Fibroblast of skin of right quadriceps (primary cell): ENCODE measurements around the gene LRRC53.

ENCODE experiments used
- DNase-seq: peaks from one replicate; pipeline ENCODE4 v3.0.0-alpha.2; 2013

LRRC53 gene, protein sequence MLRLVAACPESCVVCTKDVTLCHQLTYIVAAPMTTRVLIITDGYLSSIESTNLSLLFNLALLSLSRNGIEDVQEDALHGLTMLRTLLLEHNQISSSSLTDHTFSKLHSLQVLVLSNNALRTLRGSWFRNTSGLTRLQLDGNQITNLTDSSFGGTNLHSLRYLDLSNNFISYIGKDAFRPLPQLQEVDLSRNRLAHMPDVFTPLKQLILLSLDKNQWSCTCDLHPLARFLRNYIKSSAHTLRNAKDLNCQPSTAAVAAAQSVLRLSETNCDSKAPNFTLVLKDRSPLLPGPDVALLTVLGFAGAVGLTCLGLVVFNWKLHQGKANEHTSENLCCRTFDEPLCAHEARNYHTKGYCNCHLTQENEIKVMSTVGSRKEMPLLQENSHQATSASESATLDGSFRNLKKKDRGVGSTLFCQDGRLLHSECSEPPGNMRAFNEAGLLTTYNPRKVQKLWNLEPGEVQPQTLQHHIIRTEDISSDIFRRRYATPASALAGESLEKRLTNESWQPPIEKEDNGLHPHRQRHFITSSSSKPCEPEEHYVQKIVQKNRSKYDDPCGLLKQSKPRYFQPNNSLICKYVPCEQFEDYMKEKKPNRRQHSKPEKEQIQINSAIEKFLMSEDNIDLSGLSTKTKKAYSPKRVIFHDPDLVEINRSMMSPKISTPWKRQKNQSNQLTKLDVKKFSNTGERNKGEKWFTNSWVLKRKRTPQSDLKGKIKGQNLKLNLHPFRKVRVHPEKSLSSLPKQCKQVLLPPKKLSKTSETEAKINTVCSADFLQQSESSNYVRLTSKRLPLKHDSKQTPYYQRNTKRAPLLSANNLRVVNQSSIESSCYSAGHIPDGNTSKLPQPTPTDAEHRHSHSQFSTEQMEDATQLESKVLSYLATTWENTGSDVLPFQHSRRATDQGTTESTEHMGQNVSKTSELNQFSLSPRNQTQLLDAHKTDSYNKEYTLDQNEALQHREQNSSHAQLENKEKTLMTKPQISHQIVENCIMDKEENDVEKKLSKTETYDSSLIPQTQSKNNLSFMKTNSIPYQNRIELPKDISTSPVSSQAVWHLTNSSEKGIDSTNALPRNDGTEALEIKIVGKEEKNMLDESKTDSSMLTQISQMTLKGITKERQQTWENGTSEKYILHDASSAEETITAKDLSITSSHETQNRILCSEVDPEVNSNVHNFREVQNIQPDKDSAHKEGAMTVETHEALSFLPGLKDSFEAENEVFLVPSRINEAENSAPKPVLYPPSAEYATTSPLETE

DNA sequence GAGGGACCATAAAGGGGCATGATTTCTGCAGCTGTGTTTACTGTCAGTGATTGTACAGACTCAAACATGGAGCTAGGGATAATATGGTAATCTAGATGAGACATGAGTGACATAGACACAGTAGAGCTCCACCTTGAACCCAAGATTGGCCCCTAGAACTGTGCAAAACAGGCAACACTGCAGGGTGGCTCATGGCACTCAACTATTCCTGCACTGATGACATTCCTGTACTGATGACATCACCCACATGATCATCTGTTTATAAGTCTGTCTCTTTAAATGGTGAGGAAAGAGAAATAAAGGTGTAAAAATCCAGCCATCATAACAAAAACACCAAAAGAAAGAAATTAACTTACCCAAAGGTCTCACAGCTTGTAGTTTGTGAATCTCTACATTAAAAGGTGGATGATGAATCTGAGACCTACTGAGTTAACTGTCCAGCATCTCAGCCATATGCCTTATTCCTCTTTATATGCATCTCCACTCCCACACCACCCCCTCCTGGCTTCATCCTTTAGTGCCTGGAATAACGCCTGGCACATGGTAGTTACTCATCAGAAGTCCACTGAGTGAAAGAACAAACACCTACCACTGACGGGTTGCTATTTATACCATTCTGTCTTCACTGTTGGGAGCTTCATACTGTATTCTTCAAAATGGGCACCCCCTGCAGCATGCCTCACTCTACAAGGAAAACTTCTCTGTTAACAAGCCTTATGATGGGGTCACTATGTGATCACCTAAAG, at the start of gene LRRC53:
TSS of gene LRRC53 (minus strand) at position 442 of the 746 bp plus-strand sequence. CDS start 29,262 bp downstream, outside the sequence.
- no peak for DNase-seq

DNA sequence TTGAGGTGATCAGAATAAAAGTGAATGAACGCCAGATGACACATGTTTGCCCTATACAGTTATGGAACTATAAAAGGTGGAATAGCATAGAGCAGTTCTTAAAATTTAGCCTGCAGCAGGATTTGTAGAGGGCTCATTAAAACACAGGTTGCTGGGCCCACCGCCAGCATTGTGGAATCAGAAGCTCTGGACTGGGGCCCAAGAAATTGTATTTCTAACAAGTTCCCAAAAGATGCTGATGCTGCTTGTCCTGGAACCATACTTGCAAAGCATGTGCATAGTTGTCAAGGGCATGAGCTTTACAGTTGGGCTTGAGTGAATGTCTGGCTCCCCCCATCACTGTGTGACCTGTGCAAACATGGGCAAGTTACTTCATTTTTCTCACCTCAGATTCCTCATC, 37.5 kb upstream of the LRRC53 start:
- no peak for DNase-seq

DNA sequence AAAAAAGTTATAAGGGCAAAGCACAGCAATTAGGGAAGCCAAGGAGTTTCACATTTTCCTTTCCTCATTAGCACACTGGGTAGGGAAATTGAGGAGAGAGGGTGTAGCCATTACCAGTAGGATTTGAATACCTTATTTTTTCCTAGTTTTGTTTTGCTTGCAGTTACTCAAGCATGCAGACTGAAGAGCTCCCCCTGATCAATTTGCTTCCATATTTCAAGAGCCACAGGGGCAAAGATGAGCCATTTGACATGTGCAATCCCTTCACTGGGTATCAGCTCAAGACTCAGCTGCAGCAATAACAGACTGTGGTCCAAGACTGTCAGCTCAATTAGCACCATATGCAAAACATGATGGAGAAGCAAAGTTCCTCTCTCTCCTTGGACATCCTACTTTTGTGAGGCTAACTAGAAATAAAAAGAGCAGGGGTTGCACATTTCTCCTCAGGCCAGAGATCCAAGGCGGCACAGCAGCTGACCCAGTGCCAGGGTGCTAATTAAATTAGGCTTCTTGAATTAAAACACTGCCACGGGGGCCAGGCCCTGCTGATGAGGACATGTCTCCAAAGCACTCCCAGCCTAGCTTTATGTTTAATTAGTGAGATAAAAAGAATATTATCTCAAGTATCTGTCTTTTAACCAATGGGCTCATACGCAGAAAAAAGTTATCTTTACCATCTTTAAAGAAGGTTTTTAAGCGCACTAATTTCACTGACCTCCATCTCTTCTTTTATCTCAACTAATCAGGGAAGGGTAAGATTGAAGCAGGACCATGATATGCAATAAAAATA, 36.7 kb upstream of the LRRC53 start:
- DNase-seq, result no peak

DNA sequence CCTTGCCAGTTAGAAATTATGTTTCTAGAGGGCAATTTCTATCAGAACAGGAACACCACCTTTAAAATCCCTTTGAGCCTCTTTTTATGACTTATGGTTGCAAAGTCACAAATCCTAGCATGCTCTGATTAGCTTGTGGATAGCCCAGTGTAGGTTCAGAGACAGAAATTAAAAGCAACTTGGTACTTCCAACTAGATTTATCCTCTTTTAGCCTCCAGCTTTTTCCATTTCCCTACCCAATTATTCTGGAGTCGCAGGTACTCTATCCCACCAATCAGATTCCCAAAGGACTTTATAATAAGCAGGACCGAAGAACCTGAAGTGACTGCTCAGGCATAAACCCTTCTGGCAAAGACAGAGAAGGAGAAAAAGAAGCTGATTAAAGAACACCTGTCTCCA, 33.4 kb upstream of the LRRC53 start:
- no peak for DNase-seq

DNA sequence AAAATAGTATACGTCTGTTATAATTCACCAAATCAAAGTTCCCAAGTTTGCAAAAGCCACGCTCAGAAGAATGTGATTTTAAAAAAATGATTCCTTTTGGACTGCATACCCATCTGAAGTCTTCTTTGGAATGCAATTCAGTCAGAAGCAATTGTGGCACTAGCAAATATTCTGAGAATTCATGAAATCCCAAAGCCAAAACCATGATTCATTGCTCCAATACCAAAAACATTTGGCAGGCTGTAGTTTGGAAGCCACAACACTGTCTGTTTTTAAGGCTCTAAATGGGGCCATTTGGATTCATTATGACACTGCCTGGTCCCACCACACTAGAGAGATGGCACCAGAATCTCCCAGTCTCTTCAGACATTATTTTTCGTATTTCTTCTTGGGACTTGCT, 21.8 kb upstream of the LRRC53 start:
- peak; percentile 60 for DNase-seq

DNA sequence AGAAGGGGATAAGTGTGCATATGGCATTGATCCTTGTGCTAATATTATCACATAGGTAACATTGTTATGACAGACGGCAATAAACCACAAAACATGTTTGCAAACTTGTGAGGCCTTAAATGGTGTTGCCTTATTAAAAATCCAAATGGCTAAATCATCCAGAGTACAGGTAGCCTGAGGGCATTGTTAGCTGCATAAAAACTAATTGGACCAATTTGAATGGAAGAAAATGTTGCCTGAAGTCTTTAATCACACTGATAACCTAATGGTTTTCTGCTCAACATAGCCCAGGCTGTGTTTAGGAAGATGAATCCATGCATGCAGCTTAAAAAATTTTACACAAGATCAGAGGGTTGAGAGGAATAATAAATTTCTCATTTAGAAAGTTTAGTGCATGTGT, 19.4 kb upstream of the LRRC53 start:
- no peak for DNase-seq

DNA sequence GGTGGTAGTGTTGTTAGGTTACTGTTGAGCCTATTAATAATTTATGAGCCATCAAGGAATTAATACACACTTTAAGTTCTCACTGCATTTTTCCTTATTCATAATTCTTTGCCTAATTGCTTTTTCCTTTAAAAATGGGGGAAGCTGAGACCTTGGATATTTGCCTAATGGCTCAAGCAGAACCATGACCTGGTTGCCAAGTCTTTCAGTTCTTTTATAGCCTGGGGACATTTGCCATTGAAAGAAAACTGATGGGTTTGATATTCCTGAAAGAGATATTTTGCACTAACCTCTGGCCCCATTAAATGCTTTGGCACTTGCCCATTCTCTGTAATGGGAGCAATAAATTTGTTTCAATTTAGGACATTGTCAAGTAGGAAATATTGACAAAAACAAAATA, 18.5 kb upstream of the LRRC53 start:
- DNase-seq, result no peak

DNA sequence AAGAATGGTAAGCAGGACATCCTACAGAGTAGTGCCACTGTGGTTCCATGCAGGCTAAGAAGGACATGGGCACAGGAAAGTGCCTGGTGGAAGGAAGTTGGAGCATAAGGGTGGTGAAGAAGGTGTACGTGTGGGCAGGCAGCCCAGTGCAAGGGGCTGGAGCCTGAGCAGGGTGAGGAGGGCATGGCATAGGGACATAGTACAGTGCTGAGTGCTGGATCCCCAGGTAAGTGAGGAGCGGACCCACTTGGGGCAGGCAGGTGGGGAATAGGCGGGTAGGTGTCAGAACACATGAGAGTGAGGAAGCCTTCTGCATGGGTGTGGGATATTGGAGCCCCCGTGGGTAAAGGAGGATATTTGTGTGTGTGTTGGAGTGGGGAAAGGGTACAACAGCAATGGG, 15.7 kb upstream of the LRRC53 start:
- no peak for DNase-seq

DNA sequence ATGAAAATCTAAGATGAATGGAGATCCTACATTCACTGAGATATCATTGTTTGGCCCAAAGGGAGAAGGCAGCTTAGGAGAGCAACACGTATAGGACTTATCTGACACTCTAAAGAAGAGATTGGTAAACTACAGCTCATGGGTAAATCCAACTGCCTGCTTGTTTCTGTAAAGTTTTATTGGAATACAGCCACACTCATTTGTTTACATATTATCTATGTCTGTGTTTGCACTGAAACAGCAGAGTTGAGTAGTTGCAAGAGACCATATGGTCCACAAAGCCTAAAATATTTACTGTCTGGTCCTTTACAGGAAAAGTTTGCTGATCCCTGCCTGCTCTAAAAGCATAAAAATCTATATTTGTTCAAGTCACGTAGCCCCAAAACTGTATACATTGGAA, 14.3 kb upstream of the LRRC53 start:
- DNase-seq, result no peak

DNA sequence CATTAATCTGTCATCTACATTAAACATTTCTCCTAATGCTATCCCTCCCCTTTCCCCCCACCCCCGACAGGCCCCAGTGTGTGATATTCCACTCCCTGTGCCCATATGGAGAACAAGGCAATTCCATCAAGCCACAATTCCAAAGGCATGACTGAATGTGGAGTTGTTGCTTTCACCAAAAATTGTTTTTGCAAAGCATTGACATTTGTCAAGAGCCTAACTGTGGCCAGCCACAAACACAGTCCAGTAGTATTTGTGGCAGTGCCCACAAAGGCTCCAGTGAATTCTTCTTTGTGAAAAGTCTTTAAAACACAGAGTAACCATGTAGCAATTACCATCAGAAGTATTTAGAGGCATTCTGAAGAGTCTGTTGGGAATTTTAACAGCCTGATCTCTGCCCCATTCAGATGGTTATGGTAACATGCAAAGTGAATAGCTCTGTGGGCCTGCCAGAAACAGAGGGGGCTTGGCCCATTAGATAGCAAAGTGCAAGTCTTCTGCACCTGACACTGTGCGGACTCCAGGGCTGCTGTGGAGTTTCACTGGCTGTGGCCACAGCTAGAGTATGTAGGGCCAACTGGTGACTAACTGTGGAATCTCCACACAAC, 11.6 kb upstream of the LRRC53 start:
- no peak for DNase-seq

DNA sequence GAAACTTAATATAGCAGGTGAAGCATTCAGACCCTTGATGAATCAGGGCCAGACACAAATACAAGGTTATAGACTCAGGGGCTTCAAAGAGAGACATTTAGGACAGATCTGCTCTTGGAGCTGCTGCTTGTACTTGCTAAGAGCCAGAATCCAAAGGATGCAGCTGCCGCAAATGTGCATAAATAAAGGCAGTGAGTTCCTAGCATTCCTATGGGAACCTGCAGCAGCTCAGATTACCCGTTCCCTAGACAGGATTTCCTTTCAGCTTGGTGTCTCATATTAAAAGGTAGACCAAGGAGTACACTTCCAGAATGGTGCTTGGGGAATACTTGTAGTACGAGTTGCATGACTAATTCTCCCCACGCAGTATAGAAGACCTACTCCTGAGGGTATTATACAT, 9.7 kb upstream of the LRRC53 start:
- DNase-seq, result no peak

DNA sequence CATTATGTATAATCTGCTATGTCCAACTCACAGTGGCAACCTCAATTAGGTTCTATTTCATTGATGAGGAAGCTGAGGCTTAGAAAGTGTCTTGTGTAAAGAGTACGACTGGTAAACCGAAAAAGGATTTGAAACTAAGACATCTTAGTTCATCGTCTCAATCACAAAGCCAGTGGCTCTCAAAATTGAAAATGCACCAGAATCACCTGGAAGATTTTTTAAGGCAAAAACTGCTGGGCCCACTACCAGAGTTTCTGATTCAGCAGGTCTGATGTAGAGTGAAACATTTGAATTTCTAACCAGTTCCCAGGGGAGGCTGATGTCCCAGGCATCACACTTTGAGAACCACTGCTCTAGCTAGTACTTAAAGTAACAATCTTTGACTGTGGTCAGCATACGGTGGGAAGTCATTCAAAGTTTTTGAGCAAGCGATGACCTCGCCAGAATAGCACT, 5.2 kb upstream of the LRRC53 start:
- no peak for DNase-seq

DNA sequence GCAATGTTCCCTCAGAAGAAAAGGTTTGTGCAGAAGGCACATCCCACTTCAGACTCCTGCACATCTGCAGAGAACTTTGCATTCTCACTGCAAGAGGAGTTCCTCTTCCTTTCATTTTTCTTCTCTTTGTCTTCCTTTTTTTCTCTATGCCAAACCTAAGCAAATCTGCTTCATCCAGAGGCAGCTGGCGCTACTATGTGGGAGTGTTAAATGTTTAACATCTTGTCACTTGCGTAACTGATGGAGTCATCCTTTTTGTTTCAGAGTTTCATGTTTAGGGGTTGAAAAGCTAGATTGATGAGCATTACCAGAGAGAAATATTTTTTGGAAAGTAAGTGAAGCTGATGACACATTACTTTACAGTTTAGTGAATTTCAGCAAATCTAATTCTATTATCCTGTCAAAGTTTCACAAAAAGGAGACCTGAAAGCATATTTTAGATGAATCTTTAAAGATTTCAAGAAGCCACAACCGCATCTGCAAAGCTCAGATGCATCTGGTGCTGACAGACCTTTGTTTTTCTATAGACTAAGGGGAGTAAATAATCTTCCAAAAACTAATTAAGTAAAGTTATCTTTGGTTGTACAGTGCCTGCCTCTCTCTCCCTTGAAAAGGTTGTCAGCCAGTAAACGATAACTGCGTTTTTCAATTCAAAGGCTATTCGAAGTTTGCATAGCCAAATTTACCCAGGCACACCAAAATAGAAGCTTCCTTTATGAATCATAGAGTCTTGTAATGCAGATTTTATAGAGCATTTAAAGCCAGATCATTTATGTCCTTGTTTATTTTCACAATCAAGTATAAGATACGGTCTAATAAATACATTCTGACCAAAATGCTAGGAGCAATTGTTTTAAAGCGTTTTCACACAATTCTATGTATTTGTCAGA, 1.2 kb upstream of the LRRC53 start:
- no peak for DNase-seq

DNA sequence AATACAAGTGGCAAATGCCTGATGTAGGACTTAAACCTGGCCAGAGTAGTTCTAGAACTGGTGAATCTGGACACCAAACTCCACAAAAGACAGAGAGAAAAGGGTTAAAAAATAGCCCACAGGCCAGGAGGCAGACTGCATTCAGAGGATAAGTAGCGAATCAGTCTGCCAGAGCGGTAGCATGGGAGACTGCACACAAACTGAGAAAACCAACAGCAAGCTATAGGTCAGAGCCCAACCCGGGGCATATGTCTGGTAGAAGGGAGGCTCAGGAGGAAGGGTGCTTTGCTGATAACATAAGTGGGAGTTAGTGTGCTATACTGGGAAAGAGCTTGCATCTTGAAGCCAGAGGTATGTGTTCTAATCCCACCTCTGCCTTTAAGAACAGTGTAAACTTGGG, 4.0 kb downstream of the LRRC53 start:
- DNase-seq, result no peak

DNA sequence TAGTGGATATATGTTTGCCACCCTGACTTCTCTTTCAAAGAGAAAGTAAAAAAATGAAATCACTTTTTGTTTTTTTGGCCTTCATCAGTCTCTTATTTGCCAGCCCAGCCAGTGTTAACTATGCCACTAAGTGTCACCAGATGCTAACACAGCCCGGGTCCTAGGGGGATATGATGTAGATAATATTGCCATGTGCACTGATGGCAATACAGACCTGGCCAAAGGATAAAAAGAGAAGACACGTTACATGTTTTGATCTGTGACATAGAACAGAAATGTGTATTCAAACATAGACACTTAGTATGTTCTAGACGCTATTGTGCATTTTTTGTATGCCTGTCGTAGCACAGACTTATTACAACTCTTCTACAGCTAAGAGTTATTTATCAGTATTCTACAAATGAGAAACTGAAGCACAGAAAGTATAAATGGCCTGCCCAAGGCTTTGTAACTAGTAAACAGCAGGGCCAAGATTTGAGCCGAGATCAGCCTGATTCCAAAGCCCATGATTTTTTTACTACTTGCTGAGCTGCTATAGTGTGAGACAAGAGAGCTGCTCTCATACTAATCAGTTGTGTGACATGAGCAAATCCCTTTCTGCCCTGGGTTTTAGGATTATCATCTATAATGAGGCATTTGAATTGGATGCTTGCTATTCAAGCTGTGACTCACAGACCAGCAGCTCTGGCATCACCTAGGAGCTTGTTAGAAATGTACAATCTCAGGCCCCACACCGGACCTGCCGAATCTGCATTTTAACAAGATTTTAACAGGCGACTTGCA, 6.3 kb downstream of the LRRC53 start:
- no peak for DNase-seq

DNA sequence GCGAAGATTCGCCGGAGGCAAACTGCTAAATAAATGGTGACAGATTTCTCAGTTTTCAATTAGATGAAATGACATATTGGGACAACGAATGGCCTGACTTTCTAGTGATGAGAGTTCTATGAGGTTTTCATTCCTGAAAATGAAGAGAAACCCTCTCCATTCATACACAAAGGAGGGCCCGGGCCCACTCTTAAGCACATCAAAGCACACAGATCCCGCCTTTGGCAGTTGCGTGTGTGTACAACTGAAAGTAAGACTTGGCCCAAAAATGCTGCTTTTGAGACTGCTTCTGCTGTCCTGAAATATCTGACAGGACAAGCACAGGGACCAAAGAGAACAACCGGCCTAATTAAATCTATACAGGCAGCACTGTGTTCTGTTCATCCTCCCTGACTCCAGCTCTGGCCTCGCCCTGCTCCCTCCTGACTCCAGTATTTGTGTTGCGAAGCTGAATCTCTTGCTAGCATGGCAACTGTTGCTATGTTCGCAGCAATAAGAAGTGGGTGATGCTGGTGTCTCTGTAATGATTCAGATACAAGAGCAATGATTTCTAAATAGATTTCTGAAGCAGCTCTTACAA, 7.4 kb downstream of the LRRC53 start:
- DNase-seq, result no peak

DNA sequence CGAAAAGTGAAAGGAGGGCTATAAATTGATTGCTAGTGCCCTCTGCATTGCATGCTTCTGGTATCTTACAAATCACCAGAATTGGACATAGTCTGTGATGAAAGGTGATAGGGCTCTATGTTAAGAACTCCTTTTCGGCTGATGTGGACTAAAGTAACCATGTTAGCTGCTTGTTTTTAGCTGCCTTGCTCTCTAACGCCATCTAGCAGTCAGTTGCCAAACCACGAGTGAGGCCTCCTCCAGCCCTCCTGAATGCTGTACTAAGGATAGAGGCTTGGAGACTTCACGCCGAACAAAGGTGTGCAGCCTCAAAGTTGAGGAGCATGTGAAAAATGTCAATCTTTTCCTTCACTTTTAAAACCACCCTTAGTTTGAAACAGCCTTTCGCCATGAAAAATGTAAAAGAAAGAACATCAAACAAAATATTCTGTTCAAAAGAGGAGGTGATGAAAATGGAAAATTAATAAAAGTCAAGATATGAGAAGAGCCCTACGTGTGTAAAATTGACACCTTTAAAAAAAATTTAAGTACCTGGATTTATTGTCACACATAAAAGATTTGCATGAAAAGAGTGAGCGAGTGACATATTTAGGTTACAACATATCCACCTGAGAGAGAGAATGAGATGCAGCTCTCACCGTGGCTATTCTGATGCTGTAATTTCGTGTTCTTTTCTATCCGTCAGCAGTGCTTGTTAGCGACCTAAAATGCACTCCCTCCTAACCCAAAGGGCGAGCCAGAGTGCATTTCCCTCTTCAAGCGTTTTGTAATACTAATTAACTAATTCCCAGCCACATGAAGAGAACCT, 8.1 kb downstream of the LRRC53 start:
- DNase-seq, result peak; percentile 34

DNA sequence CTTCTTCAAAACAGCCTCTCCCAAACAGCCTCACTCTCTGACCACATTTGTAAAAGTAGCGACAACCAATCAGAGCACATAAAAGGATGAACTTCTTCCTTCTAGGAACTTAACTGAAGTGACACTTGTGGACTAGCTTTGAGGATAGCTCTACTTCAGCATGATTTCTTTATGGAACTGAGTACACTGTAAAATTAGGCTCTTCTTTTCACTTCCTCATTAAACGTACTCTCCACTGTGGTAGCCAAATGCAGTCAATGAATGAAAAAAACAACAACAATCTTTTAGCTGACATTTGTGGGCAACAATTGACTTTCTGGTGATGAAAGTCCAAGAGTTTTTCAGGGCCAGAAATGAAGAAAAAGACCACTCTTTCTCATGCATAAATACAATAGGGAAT, 9.6 kb downstream of the LRRC53 start:
- DNase-seq, result no peak
